ENCODE data around the gene RNF7. TPM values are rescaled to one million over a fixed set of nuclear protein-coding genes. Genes with fewer than 3 reads are reported as not detected.
"Not testable (repeated sequence)": the region's sequence is repeated elsewhere in the genome, so short reads cannot be mapped to it uniquely, and the experiment has no call there.

RNF7 gene
- total RNA-seq, 2 experiments from 2014 or later, result 52.5 to 53.9 TPM

DNA sequence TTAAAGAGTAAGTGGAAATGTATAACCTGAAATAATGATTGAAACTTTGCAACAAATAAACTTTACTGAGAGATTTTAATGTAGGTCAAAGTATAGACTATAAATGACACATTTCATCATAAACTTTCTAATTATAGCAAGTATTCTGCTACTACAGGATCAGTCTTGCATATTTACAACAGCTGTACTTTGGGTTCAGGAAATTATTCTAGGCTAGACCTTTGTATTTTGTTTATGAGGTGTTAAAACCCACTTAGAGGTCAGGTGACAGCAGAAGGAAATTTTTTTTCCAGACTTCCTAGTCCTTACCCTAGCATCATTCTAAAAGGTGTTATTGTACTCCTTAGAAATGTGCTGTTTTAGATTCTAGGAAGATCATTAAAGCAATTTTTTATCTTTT, 2.3 kb downstream of the RNF7 start:
- no peak overlapping the region for H3K27ac Mint-ChIP-seq
- no peak for DNase-seq

DNA sequence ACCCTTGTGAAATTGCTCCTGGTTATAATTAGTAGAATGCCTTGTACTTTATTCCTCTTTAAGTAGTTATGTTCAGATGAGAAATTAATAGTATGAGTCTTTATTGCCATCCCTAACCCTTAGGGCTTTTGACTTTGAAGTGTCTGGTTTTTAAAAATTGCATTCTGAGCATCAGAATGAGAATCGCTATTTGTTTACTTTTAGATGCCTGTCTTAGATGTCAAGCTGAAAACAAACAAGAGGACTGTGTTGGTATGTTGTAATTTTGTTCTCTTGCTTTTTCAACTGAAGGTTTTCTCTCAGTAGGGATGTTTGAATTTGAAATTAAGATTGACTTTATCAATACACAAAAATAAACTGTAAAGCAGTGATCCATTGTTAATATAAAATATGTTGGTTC, 5.2 kb downstream of the RNF7 start:
- POLR2A ChIA-PET, result no interaction called here
- H3K9me3 Mint-ChIP-seq, result no peaks in the 10 kb centered on the region
- no peak overlapping the region for H3K27ac Mint-ChIP-seq
- no peaks in the 10 kb centered on the region for H3K27me3 Mint-ChIP-seq
- peaks cover 27% of the 10 kb centered on the region for H3K36me3 Mint-ChIP-seq
- H3K4me3 Mint-ChIP-seq, result no peak overlapping the region
- peaks cover 32% of the 10 kb centered on the region for H3K4me1 Mint-ChIP-seq
- DNase-seq (no peak), ATAC-seq (ENCODE audit: low read depth) (no peak)

More for the DNA sequence above, 2.3 kb downstream of the RNF7 start:
- no peak for ATAC-seq (ENCODE audit: low read depth)
- Mint-ChIP-seq H3K27me3 (no peaks in the 10 kb centered on the region), H3K4me3 (peak overlapping the region; percentile 99), H3K4me1 (peaks cover 35% of the 10 kb centered on the region), H3K36me3 (peaks cover 19% of the 10 kb centered on the region), H3K9me3 (no peaks in the 10 kb centered on the region)
- POLR2A ChIA-PET, result interaction anchor here (2.7 to 3.1 kb wide), 2 partner anchors 57 to 136 kb away, joined by 25 to 42 read pairs; partner anchors contain the start of gene ATP1B3

DNA sequence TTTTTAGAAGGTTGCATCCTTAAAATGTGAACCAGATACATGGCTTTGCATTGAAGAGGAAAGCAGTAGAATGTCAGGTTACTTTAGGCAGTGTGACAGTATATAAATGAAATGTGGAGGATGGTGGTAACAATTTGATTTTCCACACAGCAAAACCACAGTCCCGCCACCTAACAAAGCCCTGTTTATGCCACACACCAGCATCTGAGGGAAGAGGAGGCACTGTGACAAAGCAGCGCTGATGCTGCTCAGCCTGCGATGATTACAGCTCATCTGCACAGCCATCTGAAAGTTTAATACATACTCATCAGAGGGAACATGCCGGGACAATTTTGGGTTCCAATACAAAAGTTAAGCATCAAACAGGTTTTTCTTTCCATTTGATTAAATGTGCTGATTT, 8.9 kb downstream of the RNF7 start:
- POLR2A ChIA-PET, result no interaction called here
- no peak for ATAC-seq (ENCODE audit: low read depth)
- Mint-ChIP-seq H3K36me3 (peaks cover 26% of the 10 kb centered on the region), H3K27ac (no peak overlapping the region), H3K4me1 (peaks cover 14% of the 10 kb centered on the region), H3K27me3 (no peaks in the 10 kb centered on the region), H3K4me3 (no peak overlapping the region), H3K9me3 (no peaks in the 10 kb centered on the region)
- no peak for DNase-seq

DNA sequence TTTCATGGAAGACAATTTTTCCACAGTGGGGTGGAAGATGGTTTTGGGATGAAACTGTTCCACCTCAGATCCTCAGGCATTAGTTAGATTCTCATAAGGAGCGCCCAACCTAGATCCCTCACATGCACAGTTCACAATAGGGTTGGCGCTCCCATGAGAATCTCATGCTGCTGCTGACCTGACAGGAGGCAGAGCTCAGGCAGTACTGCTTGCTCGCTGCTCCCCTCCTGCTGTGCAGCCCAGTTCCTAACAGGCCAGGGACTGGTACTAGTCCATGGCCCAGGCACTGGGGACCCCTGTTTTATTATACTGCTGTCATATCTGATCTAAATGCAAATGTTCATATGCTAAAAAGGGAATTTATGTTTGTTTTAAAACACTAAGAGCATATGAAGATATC, 15.3 kb downstream of the RNF7 start:
- H3K27ac Mint-ChIP-seq, result no peak overlapping the region
- H3K36me3 Mint-ChIP-seq, result peaks cover 6% of the 10 kb centered on the region
- DNase-seq, result no peak
- H3K4me3 Mint-ChIP-seq, result no peak overlapping the region
- H3K27me3 Mint-ChIP-seq, result no peaks in the 10 kb centered on the region
- no peak for ATAC-seq (ENCODE audit: low read depth)
- POLR2A ChIA-PET, result interaction anchor here (0.7 kb wide), 1 partner anchor 108 kb away, joined by 3 read pairs; no protein-coding TSS in a partner anchor
- no peaks in the 10 kb centered on the region for H3K9me3 Mint-ChIP-seq
- no peaks in the 10 kb centered on the region for H3K4me1 Mint-ChIP-seq

DNA sequence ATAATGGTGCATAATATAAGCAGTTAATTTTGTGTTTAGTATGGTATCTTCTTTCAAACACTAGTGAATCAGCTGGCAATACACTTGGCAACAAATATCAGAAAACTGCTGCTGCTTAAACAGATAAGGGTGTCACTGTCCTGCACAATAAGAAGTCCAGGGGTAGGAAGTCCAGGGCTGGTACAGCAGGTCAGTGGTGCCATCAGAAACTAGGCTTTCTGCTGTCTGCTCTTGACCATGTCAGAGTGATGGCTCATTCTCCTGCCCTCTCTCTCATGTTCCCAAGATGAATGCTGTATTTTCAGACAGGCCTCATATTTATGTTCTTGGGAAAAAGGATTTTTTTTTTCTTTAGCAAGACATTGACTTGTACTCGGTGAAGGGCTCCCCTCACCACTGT, 15.9 kb downstream of the RNF7 start:
- Mint-ChIP-seq H3K4me3 (no peak overlapping the region), H3K27me3 (no peaks in the 10 kb centered on the region), H3K27ac (no peak overlapping the region), H3K4me1 (no peaks in the 10 kb centered on the region), H3K9me3 (no peaks in the 10 kb centered on the region), H3K36me3 (peaks cover 2% of the 10 kb centered on the region)
- POLR2A ChIA-PET, result no interaction called here
- DNase-seq (no peak), ATAC-seq (ENCODE audit: low read depth) (no peak)

DNA sequence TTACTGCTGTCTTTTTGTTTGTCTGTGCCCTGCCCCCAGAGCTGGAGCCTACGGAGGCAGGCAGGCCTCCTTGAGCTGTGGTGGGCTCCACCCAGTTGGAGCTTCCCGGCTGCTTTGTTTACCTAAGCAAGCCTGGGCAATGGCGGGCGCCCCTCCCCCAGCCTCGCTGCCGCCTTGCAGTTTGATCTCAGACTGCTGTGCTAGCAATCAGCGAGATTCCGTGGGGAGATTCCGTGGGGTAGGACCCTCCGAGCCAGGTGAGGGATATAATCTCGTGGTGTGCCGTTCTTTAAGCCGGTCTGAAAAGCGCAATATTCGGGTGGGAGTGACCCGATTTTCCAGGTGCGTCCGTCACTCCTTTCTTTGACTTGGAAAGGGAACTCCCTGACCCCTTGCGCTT, 24.5 kb downstream of the RNF7 start:
- H3K4me1 Mint-ChIP-seq; DNase-seq; H3K9me3 Mint-ChIP-seq; H3K4me3 Mint-ChIP-seq; POLR2A ChIA-PET; H3K36me3 Mint-ChIP-seq; H3K27ac Mint-ChIP-seq; ATAC-seq (ENCODE audit: low read depth); H3K27me3 Mint-ChIP-seq: not testable (repeated sequence)

DNA sequence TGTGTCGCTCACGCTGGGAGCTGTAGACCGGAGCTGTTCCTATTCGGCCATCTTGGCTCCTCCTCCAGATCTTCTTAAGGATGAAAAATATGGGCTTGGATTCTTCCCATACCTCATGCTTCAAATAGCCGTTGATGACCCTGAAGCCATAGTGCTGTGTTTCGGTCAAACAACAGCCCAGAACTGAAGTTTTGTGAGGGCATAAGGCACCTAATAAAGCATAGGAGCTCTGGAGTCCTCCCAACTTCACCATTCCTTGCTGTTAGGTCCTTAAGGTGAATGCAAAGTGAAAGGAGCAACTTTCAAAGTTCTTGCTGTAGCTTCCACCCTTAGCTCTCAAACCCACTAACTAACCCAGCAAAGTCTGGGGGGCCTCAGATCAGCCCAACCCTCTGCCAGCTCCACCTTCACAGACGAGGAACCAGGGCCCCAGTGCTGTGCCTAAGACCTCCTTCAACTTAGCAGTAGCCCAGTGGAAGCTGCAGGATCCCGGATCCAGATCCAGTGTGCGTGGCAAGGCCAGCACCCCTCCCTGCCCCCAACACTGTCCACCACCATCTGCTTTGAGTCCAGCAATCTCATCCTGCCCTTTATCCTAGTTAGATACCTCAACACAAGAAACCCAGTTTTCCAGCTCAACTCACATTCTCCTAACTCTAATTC, 25.1 kb downstream of the RNF7 start, which contains the start of gene GRK7:
TSS of gene GRK7 (plus strand) at position 321 of the 663 bp plus-strand sequence. CDS start 14,877 bp downstream, outside the sequence.
- H3K9me3 Mint-ChIP-seq, result no peaks in the 10 kb centered on the region
- H3K36me3 Mint-ChIP-seq, result no peaks in the 10 kb centered on the region
- no peak within 1 kb of the TSS for H3K27ac Mint-ChIP-seq
- H3K4me3 Mint-ChIP-seq, result no peak within 1 kb of the TSS
- no peaks in the 10 kb centered on the region for H3K4me1 Mint-ChIP-seq
- POLR2A ChIA-PET, result interaction anchor here (1.1 kb wide), 1 partner anchor 34 kb away, joined by 3 read pairs; no protein-coding TSS in a partner anchor
- ATAC-seq (ENCODE audit: low read depth) (no peak), DNase-seq (no peak)
- H3K27me3 Mint-ChIP-seq, result no peaks in the 10 kb centered on the region

DNA sequence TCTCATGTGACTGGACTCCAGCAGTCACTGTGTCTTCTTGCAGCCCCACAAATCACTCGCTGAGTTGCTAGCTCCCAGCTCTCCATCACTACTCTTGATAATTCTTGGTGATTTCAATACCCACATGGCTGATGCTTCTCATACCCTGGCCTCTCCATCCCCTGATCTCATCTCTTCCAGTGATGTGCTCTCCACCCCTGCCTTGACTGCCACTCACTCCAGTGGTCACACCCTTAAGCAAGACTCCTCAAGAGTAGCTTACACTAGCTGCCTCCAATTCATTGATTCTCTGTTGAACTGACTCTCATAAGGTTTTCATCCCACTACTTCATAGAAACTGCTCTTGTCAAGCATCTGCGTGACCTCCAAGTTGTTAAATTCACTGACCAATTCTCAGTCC, 25.9 kb downstream of the RNF7 start:
- POLR2A ChIA-PET, result interaction anchor here (1.1 kb wide), 1 partner anchor 33 kb away, joined by 3 read pairs; no protein-coding TSS in a partner anchor
- H3K9me3 Mint-ChIP-seq, result no peaks in the 10 kb centered on the region
- no peaks in the 10 kb centered on the region for H3K4me1 Mint-ChIP-seq
- no peaks in the 10 kb centered on the region for H3K27me3 Mint-ChIP-seq
- ATAC-seq (ENCODE audit: low read depth) (no peak), DNase-seq (no peak)
- no peaks in the 10 kb centered on the region for H3K36me3 Mint-ChIP-seq
- no peak overlapping the region for H3K27ac Mint-ChIP-seq
- H3K4me3 Mint-ChIP-seq, result no peak overlapping the region

DNA sequence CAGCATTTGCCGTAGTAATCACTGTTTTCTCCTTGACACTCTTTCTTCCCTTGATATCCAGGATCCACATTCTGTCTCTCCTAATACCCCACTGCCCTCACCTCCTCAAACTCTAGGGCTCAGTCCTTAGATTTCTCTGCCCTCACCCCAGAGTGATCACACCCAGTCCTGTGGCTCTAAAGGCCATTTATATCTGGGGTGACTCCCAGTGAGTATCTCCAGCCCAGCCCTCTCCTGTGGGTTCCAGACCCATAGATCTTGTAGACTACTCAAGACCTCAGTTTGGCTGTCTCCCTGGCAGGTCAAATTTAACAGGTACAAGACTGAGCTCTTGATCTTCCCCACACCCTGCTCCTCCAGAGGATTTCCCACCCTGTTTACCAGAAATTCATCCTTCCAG, 26.4 kb downstream of the RNF7 start:
- Mint-ChIP-seq H3K9me3 (no peaks in the 10 kb centered on the region), H3K4me3 (no peak overlapping the region), H3K36me3 (no peaks in the 10 kb centered on the region), H3K4me1 (no peaks in the 10 kb centered on the region), H3K27ac (no peak overlapping the region), H3K27me3 (no peaks in the 10 kb centered on the region)
- ATAC-seq (ENCODE audit: low read depth) (no peak), DNase-seq (no peak)
- POLR2A ChIA-PET, result no interaction called here

DNA sequence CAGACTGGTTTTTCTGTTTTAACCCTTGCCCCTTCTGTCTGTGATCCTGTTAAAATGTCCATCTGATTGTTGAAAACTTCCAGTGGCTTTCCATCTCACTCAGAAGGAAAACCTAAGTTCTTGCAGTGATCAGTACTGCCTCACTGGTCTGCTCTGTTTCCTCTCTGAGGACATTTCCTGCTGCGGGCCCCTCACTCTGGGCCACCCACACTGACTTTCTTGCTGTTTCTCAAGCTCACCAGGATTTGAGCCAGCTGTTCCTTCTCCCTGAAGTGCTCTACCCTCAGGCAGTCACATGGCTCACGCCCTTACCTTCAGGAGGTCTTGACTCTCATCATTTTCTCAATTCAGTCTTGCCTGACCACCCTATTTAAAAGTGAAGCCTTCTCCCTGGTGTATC, 26.9 kb downstream of the RNF7 start:
- no peaks in the 10 kb centered on the region for H3K36me3 Mint-ChIP-seq
- no peak overlapping the region for H3K4me3 Mint-ChIP-seq
- POLR2A ChIA-PET, result no interaction called here
- no peak for DNase-seq
- ATAC-seq (ENCODE audit: low read depth), result no peak
- H3K27me3 Mint-ChIP-seq, result peaks cover 2% of the 10 kb centered on the region
- H3K27ac Mint-ChIP-seq, result no peak overlapping the region
- no peaks in the 10 kb centered on the region for H3K4me1 Mint-ChIP-seq
- no peaks in the 10 kb centered on the region for H3K9me3 Mint-ChIP-seq

DNA sequence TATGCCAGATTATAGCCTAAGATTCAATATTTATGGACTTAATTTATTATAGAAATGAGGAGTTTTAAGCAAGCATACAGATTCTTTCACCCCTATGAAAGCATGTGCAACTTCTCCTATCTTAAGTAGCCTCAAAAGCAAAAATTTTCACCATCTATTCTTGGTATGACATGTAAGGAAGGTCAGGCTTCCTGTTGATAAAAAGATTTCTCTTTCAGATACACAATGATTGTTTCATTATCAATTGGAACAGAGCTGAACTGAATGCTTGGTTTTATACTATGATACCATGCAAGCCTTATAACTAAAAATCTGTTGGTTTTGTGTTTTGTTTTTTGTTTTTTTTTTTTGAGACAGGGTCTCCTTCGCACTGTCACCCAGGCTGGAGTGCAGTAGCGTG, 29.0 kb downstream of the RNF7 start:
- no peak for ATAC-seq (ENCODE audit: low read depth)
- H3K9me3 Mint-ChIP-seq, result no peaks in the 10 kb centered on the region
- POLR2A ChIA-PET, result interaction anchor here (1.0 kb wide), 1 partner anchor 30 kb away, joined by 4 read pairs; no protein-coding TSS in a partner anchor

DNA sequence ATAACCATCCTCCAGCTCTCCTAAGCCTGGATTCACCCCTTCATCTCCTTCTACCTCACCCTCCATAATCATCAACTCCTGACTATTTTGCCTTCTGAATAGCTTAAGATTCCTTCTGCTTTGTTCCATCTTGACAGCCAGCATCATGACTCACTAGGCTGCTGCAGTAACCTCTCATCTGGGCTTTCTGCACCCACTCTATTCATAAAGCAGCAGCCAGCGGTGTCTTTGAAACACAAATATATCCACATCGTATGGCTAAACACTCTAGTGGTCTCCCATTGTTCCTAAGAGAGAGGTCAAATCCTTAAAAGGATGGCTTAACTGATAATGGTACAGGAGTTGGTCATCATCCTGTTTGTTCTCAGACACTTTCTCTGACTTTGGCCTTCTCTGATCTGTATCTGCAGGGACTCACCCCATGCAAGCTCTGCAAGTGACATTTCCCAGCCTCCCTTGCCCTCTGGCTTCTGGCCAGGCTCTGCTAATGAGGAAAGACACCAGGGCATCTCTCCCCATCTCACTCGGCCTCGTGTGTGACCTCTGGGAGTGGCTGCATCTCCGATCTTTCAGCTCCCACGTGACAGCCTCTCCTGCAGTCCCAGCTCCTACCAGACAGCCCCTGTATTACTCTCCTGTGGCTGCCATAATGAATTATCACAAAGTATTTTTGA, 31.3 kb downstream of the RNF7 start:
- H3K4me3 Mint-ChIP-seq, result no peak overlapping the region
- no peaks in the 10 kb centered on the region for H3K36me3 Mint-ChIP-seq
- H3K9me3 Mint-ChIP-seq, result no peaks in the 10 kb centered on the region
- peaks cover 2% of the 10 kb centered on the region for H3K27me3 Mint-ChIP-seq
- DNase-seq (no peak), ATAC-seq (ENCODE audit: low read depth) (no peak)
- no peak overlapping the region for H3K27ac Mint-ChIP-seq
- POLR2A ChIA-PET, result no interaction called here
- no peaks in the 10 kb centered on the region for H3K4me1 Mint-ChIP-seq

More for the DNA sequence above, 29.0 kb downstream of the RNF7 start:
- no peak overlapping the region for H3K4me3 Mint-ChIP-seq
- no peaks in the 10 kb centered on the region for H3K36me3 Mint-ChIP-seq
- DNase-seq, result no peak
- H3K4me1 Mint-ChIP-seq, result no peaks in the 10 kb centered on the region
- no peak overlapping the region for H3K27ac Mint-ChIP-seq
- H3K27me3 Mint-ChIP-seq, result peaks cover 2% of the 10 kb centered on the region

DNA sequence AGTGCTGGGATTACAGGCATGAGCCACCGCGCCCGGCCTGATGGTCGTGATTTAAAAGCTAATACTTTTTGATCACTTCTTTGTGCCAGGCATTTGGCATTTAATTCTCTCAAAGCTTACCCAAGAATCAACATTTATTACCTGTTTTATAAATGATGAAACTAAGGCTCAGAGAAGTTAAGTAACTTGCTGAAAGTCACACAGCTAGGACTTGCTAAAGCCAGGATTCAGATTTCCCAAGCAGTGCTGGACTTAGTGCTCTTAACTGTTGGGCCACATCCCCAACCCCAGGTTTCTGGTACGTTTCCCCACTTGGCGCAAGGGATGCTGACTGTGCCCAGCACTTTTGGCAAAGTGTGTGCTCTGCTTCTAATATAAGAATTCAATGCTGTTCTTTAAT, 35.6 kb downstream of the RNF7 start:
- H3K36me3 Mint-ChIP-seq, result no peaks in the 10 kb centered on the region
- DNase-seq (no peak), ATAC-seq (ENCODE audit: low read depth) (no peak)
- no peaks in the 10 kb centered on the region for H3K4me1 Mint-ChIP-seq
- H3K4me3 Mint-ChIP-seq, result no peak overlapping the region
- no peaks in the 10 kb centered on the region for H3K9me3 Mint-ChIP-seq
- POLR2A ChIA-PET, result no interaction called here
- H3K27ac Mint-ChIP-seq, result no peak overlapping the region
- peaks cover 2% of the 10 kb centered on the region for H3K27me3 Mint-ChIP-seq

DNA sequence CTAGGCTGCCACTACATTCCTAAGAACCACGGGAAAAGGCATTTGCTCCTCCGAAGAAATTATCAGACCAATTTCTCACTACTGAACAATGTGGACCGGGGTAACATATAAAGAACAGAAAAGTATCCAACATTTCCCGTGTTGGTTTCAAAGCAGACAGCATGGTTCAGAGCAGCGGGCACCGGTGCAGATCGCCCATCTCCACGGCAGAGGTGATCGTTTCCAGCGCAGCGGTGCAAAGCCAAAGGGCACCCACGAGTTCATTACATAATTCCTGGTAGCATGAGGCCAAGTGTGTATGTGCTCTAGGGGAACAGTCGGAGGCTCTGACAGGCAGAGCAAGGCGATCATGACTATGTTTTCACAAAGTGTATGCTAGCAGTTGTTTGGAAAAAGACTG, 38.3 kb downstream of the RNF7 start:
- DNase-seq, result no peak
- ATAC-seq (ENCODE audit: low read depth), result no peak
- Mint-ChIP-seq H3K9me3 (no peaks in the 10 kb centered on the region), H3K4me3 (no peak overlapping the region), H3K4me1 (peaks cover 2% of the 10 kb centered on the region), H3K27me3 (no peaks in the 10 kb centered on the region), H3K27ac (no peak overlapping the region), H3K36me3 (no peaks in the 10 kb centered on the region)
- POLR2A ChIA-PET, result no interaction called here
